ENCODE measurements around the gene TSPEAR. TPM values are rescaled to one million over a fixed set of nuclear protein-coding genes. Genes with fewer than 3 reads are reported as not detected.

Gene TSPEAR
- total RNA-seq, 1 experiment from 2014 or later: not detected

GRCh38 chr21:44637018-44637850, 74.1 kb downstream of the TSPEAR start, which contains the start of gene KRTAP10-10:
Gene KRTAP10-10 (plus strand): TSS chr21:44637356. CDS start chr21:44637418, 62 bp downstream.
- BruUV-seq (replicated peaks): no TSS peak
- no peaks in the 10 kb centered on the region for H3K27me3 ChIP-seq (ENCODE audit: control insufficient read depth, insufficient read depth, low read length)
- TF ChIP-seq TCF7L2 (IDR thresholded peaks at IDR 0.05; ENCODE audit: low read depth, low read length): no peak
- TF ChIP-seq, protein P1, sequence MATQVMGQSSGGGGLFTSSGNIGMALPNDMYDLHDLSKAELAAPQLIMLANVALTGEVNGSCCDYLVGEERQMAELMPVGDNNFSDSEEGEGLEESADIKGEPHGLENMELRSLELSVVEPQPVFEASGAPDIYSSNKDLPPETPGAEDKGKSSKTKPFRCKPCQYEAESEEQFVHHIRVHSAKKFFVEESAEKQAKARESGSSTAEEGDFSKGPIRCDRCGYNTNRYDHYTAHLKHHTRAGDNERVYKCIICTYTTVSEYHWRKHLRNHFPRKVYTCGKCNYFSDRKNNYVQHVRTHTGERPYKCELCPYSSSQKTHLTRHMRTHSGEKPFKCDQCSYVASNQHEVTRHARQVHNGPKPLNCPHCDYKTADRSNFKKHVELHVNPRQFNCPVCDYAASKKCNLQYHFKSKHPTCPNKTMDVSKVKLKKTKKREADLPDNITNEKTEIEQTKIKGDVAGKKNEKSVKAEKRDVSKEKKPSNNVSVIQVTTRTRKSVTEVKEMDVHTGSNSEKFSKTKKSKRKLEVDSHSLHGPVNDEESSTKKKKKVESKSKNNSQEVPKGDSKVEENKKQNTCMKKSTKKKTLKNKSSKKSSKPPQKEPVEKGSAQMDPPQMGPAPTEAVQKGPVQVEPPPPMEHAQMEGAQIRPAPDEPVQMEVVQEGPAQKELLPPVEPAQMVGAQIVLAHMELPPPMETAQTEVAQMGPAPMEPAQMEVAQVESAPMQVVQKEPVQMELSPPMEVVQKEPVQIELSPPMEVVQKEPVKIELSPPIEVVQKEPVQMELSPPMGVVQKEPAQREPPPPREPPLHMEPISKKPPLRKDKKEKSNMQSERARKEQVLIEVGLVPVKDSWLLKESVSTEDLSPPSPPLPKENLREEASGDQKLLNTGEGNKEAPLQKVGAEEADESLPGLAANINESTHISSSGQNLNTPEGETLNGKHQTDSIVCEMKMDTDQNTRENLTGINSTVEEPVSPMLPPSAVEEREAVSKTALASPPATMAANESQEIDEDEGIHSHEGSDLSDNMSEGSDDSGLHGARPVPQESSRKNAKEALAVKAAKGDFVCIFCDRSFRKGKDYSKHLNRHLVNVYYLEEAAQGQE (IDR thresholded peaks at IDR 0.05; ENCODE audit: insufficient read depth in 1 of 2, low read depth in 2 of 2, low read length in 1 of 2): no peak
- no peak for TF ChIP-seq POLR2AphosphoS5 (IDR thresholded peaks at IDR 0.05; ENCODE audit: low read depth, low read length)
- TF ChIP-seq CTCF (IDR thresholded peaks at IDR 0.05): no peak
- no peak for TF ChIP-seq SIN3A (IDR thresholded peaks at IDR 0.05; ENCODE audit: borderline replicate concordance, insufficient read depth, low read depth, low read length)
- in situ Hi-C loops (cut with HindIII; ENCODE audit: low pct_unique_long_range_greater_than_20kb, low sequenced_read_pairs) (no loop called here), intact Hi-C loops (cut with micrococcal nuclease; ENCODE audit: unreplicated experiment) (no loop called here)
- ChIA-PET CTCF (no interaction called here), POLR2A (no interaction called here)
- H3K4me3 ChIP-seq (ENCODE audit: low read depth in 2 of 2, low read length in 2 of 2): no peak within 1 kb of the TSS
- H3K4me1 ChIP-seq (ENCODE audit: control insufficient read depth, insufficient read depth, low read length): no peaks in the 10 kb centered on the region
- DNase-seq (ENCODE audit: low read depth, low spot score): no peak
- peak; percentile 60 for ATAC-seq
- H3K9me3 ChIP-seq (ENCODE audit: control insufficient read depth, insufficient read depth, low read depth, low read length): no peaks in the 10 kb centered on the region
- H3K27ac ChIP-seq (ENCODE audit: low read length): no peak within 1 kb of the TSS
- no peaks in the 10 kb centered on the region for H3K36me3 ChIP-seq (ENCODE audit: control insufficient read depth, insufficient read depth, low read length)

DNA sequence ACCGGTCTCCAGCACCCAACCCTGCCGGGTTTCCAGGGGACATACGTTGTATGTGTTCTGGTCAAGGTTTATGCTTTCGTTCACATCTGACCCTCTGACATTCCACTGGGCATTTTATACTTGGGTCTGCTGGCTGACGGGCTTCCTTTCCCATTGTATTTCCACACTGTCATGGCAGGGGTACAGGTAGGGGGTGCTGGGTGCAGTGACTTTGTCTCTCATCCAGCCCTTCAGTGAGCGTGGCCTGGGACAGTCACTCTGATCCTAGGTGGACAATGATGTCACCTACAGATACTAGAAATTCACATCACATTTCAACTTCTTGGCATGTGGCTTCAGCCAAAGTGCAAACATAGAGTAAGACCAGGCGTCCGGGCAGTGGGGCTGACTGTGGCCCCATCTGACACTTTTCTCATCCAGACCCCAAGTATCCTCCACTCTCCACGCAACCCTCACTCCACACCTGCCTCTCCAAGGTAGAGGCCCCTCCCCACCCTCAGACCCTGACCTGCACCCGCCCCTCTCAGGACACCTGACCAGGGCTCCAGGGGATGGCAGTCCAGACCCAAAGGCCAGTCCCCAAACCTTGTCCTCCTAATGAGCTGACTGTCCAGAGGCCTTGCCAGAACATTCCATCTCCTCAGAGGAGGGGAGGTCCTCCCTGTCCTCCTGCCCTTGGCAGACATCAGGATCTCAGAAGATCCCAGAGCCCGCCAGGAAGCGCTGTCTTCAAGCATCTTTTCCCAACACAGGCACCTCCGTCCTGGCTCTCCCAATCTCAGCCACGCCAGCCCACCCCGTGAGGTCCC, 75.0 kb downstream of the TSPEAR start:
- no peak overlapping the region for H3K27ac ChIP-seq (ENCODE audit: low read length)
- intact Hi-C loops (cut with micrococcal nuclease; ENCODE audit: unreplicated experiment): no loop called here
- in situ Hi-C loops (cut with HindIII; ENCODE audit: low pct_unique_long_range_greater_than_20kb, low sequenced_read_pairs): no loop called here
- no peak for DNase-seq (ENCODE audit: low read depth, low spot score)
- no peak overlapping the region for H3K4me3 ChIP-seq (ENCODE audit: low read depth in 2 of 2, low read length in 2 of 2)
- ChIA-PET CTCF (no interaction called here), POLR2A (no interaction called here)
- H3K36me3 ChIP-seq (ENCODE audit: control insufficient read depth, insufficient read depth, low read length): no peaks in the 10 kb centered on the region
- no peaks in the 10 kb centered on the region; the same call in 1 of the 2 replicates for H3K9me3 ChIP-seq (ENCODE audit: control insufficient read depth, insufficient read depth, low read depth, low read length)
- TF ChIP-seq POLR2AphosphoS5 (IDR thresholded peaks at IDR 0.05; ENCODE audit: low read depth, low read length): no peak
- no peak for TF ChIP-seq TCF7L2 (IDR thresholded peaks at IDR 0.05; ENCODE audit: low read depth, low read length)
- TF ChIP-seq SIN3A (IDR thresholded peaks at IDR 0.05; ENCODE audit: borderline replicate concordance, insufficient read depth, low read depth, low read length): no peak
- TF ChIP-seq CTCF (IDR thresholded peaks at IDR 0.05): no peak
- TF ChIP-seq, protein P1 (IDR thresholded peaks at IDR 0.05; ENCODE audit: insufficient read depth in 1 of 2, low read depth in 2 of 2, low read length in 1 of 2): no peak
- ATAC-seq: no peak; the same call in 1 of the 2 replicates
- BruUV-seq (replicated peaks): no TSS peak
- H3K27me3 ChIP-seq (ENCODE audit: control insufficient read depth, insufficient read depth, low read length): no peaks in the 10 kb centered on the region
- no peaks in the 10 kb centered on the region for H3K4me1 ChIP-seq (ENCODE audit: control insufficient read depth, insufficient read depth, low read length)
